HG02763 (cell line): Measurements from ENCODE around the gene UBE4A.

Experiments
- ATAC-seq: cut with Tn5 transposase; IDR thresholded peaks from one replicate; pipeline ENCODE4 v1.9.1; 2021; ENCODE audit warnings: mild to moderate bottlenecking, moderate library complexity; ENCODE audit not compliant: unreplicated experiment

The UBE4A gene

GRCh38 chr11:118359295-118359958 is at the start of gene UBE4A:
UBE4A (plus strand) TSS chr11:118359600; CDS start chr11:118365081, 5,481 bp downstream.
- ATAC-seq: peak; percentile 83

- ATAC-seq: no peak
Measured at GRCh38 chr11:118310271-118310670, 49.1 kb upstream of the UBE4A start.

- ATAC-seq: no peak
Measured at GRCh38 chr11:118310781-118311485, 48.5 kb upstream of the UBE4A start.

GRCh38 chr11:118311518-118311917 is 47.9 kb upstream of the UBE4A start:
- no peak for ATAC-seq

DNA sequence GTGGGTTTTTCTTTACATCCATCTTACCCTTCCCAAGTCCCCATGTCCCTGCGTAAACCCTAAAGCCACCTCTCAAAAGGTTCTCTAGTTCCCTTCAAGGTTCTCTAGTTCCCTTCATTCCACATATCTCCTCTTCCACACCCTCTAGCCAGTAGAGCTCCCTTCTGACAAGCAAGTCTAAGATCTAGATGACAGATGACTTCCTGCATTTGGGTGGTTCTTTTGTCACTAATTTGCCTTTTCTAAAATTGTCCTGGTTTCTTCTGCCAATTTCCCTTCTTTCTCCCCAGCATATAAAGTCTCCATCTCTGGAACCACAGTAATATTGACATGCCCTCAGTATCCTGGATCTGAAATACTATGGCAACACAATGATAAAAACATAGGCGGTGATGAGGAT is 47.1 kb upstream of the UBE4A start:
- no peak for ATAC-seq

GRCh38 chr11:118313242-118313641 is 46.2 kb upstream of the UBE4A start:
- ATAC-seq: no peak

DNA sequence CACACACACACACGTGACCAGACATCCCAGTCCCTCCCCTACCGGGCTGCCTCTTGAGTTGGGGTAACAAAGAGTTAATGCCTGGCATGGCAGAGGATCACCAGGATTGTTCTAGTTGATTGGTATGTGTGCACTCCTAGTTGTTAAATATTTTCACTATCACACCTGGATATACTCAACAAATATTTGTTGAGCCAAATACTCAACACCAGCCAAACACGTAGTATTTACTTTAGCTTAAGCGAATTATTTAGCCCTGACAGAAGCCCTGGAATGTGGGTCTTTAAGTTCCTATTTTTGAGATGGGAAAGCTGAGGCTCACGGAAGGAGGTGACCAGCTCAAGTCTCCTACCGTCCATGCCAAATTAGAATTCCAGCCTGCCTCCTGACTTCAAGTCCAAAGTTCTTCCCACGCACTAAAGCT is 44.4 kb upstream of the UBE4A start:
- ATAC-seq: no peak

- ATAC-seq: no peak
Measured at GRCh38 chr11:118318124-118318523, 41.3 kb upstream of the UBE4A start.

- ATAC-seq: no peak
Measured at GRCh38 chr11:118318581-118319336, 40.6 kb upstream of the UBE4A start.

DNA sequence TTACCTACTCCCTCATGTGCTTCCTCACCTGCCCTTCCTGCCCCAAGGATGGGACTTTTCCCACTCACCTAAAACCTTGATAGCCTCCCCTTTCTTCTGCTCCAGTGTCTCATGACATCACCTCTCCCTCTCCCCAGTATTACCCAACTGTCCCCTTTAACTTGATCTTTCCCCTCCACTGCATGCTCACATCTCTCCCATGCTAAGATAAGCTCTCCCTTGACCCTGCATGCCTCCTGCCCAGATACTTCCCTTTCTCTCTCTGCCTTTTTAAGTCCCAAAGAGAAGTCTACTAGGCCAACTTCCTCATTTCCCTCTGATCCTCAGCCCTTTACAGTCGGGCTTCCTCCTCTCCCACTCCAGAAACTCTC is 40.1 kb upstream of the UBE4A start:
- no peak for ATAC-seq

GRCh38 chr11:118320515-118320914 is 38.9 kb upstream of the UBE4A start:
- no peak for ATAC-seq

DNA sequence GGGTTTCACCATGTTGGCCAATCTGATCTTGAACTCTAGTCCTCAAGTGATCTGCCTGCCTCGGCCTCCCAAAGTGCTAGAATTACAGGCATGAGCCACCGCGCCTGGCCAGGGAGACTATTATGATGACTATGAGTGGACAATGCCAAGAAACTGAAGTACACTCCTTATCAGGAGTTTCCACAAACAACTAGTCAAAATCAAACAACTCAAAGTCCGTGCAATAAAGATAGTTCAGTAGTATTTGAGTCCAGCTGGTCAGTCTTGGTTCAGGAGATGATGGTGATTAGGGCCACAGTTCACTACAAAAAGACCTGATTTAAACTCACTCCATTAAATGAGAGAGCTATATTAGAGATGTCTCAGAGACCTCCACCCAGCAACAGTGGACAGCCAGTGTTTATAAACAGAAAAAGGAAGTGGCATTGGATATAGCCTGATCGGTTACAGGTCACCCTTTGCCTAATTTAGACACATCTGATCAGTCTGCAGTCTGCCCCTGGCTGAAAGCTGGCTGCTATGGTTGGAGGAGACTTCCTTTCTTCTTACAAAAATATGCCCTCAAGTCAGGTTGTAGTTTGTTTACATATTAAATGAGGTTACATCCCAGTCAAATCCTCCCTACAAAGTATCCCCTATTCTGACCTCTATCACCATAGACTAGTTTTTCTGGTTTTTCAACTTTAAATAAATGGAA is 37.9 kb upstream of the UBE4A start:
- no peak for ATAC-seq

DNA sequence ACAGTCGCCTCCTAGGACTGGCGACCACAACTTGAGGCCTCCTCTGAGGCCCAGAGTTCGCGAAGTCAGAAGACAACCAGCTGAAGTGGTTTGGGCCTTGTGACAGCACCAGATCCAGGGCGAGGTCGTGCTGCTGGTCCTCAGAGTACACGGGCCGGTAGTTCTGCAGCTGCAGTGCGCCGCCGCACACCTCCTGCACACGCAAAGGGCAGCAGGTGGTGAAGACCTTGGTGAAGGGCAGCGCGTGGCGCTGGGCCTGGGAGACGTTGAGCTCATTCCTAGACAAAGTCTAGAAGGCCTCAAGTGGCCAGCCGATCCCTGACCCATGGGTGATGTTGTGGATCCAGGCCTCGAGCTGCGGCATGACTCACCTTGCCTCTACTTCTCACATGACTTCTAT is 36.7 kb upstream of the UBE4A start:
- ATAC-seq: no peak

DNA sequence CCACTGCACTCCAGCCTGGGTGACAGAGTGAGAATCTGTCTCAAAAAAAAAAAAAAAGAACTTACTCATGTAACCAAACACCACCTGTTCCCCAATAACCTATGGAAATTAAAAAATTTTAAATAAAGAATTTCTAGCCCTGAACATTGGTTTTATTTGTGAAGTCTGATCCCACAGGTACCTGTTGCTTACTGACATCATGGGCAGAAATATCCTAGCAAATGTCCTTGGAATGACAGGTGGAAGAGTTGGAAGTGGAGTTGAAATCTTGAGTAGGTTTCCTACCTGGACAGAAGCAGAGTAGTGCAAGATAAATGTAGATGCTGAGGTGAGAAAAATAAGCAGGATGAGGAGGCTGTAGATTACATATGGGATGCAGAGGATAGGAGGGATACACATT is 34.1 kb upstream of the UBE4A start:
- no peak for ATAC-seq

DNA sequence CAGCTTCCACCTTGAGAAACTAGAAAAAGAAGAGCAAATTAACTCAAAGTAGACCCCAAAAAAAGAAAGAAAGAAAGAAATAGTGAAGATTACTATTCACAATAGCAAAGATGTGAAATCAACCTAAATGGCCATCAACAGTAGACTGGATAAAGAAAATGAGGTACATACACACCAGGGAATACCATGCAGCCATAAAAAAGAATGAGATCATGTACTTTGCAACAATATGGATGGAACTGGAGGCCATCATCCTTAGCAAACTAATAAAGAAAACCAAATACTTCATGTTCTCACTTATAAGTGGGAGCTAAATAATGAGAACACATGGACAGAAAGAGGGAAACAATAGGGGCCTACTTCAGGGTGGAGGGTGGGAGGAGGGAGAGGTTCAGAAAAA is 30.7 kb upstream of the UBE4A start:
- no peak for ATAC-seq

DNA sequence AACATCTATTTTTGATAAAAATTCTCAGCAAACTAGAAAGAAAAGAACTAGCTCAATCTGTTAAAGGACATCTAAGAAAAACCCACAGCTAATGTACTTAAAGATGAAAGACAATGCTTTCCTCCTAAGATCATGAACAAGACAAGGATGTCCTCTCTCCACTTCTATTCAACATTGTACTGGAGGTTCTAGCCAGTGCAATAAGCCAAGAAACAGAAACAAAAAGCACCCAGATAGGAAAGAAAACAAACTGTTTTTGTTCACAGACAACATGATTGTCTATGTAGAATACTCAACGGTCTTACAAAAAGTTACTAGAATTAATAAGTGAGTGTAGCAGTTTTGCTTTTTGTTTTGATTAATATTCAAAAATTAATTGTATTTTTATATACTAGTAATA is 24.7 kb upstream of the UBE4A start:
- ATAC-seq: no peak

GRCh38 chr11:118338637-118339061 is 20.8 kb upstream of the UBE4A start:
- ATAC-seq: no peak

GRCh38 chr11:118339281-118339961 is 20.0 kb upstream of the UBE4A start:
- ATAC-seq: no peak

- no peak for ATAC-seq
Measured at GRCh38 chr11:118340449-118340848, 19.0 kb upstream of the UBE4A start.

GRCh38 chr11:118341261-118341660 is 18.1 kb upstream of the UBE4A start:
- ATAC-seq: no peak
